Kidney (tissue), 14 donors: ENCODE measurements around the gene OR5P2. TPM values are rescaled to one million over a fixed set of nuclear protein-coding genes. Genes with fewer than 3 reads are reported as not detected.
"Not testable (repeated sequence)": the region's sequence is repeated elsewhere in the genome, so short reads cannot be mapped to it uniquely, and the experiment has no call there.

Experiments
- DNase-seq, 5 donors: peaks; one replicate each; pipeline ENCODE4 v3.0.0-alpha.2; 2013 to 2020
- FAIRE-seq: peaks from 2 replicates; lab custom pipeline; 2012; peaks lifted over from hg19 to GRCh38; lab: Jason Lieb, UNC
- H3K27ac ChIP-seq, 2 donors: one replicate each; pipeline ENCODE4 v1.7.0; 2013; ENCODE audit warnings: low read depth in 2 of 2, low read length in 2 of 2, inconsistent platforms in 1 of 2
- H3K27me3 ChIP-seq: one replicate; pipeline ENCODE4 v1.7.1; 2013; ENCODE audit warnings: low read length, inconsistent platforms; ENCODE audit not compliant: control insufficient read depth, insufficient read depth
- H3K36me3 ChIP-seq, 3 donors: one replicate each; pipeline versions ENCODE4 v1.7.0 to v1.7.1; 2013; ENCODE audit warnings: low read length in 3 of 3, control low read depth in 1 of 3, inconsistent platforms in 1 of 3; ENCODE audit not compliant: insufficient read depth in 3 of 3, control insufficient read depth in 2 of 3
- H3K4me1 ChIP-seq, 3 donors: one replicate each; pipeline versions ENCODE4 v1.7.0 to v1.7.1; 2013; ENCODE audit warnings: low read length in 3 of 3, inconsistent platforms in 1 of 3, low read depth in 1 of 3; ENCODE audit not compliant: control insufficient read depth in 2 of 3, insufficient read depth in 2 of 3
- H3K4me3 ChIP-seq, 3 donors: one replicate each; pipeline versions ENCODE4 v1.7.0 to v1.8.1; 2013; ENCODE audit warnings: low read length in 3 of 3, control low read depth in 1 of 3, inconsistent platforms in 1 of 3
- H3K9ac ChIP-seq, 3 donors: one replicate each; pipeline versions ENCODE4 v1.7.0 to v1.7.1; 2013; ENCODE audit warnings: low read length in 3 of 3, control low read depth in 1 of 3, inconsistent platforms in 1 of 3
- H3K9me3 ChIP-seq, 3 donors: one replicate each; pipeline versions ENCODE4 v1.7.0 to v1.7.1; 2013; ENCODE audit warnings: low read length in 3 of 3, control low read depth in 1 of 3, inconsistent platforms in 1 of 3; ENCODE audit not compliant: control insufficient read depth in 2 of 3, insufficient read depth in 1 of 3
- CTCF ChIP-seq: IDR thresholded peaks from 3 replicates; pipeline ENCODE4 v1.5.1; 2012; ENCODE audit warnings: mild to moderate bottlenecking, moderate library complexity, borderline replicate concordance; ENCODE audit not compliant: insufficient read depth; ENCODE audit errors: extremely low read depth
- intact Hi-C: fragments of 100-400 bp; cut with DNase I; formaldehyde crosslinking; loops from one replicate; pipeline ENCODE4 v1.11.1; 2022
- polyA plus RNA-seq: library from polyadenylated mRNA; stranded (reverse); fragments of 350-450 nt; fragmentation: Illumina TruSeq; extraction: RNeasy Lipid Tissue Mini Kit (QIAGEN cat#74804); gene quantifications from one replicate; pipeline ENCODE4 v1.2.3, GENCODE V29; 2014; ENCODE audit warnings: low read depth, low replicate concordance; ENCODE audit not compliant: insufficient read depth
- total RNA-seq: library from RNA; stranded (reverse); fragmentation: NEBNext Ultra II Directional; extraction: Animal tissue kit (Norgen Biotek cat#: 25700); gene quantifications from one replicate; pipeline ENCODE4 v1.2.1, GENCODE V29; 2021
- donor health status: control.
- donor health status: control.
- donor health status: control.
- donor health status: control.
- donor health status: control.
- donor health status: DM: yes; HTN: yes; CAD: no.
- donor health status: Normal renal cell carcinoma (clear cell type).

OR5P2 gene
- total and polyA plus RNA-seq, 2 donors from 2014 or later = 0.25 TPM; not detected in 1

GRCh38 chr11:7826324-7826723 is 29.6 kb upstream of the OR5P2 start:
- Histone ChIP-seq H3K27me3 (no peaks in the 10 kb centered on the region), H3K4me3 (no peak overlapping the region), H3K36me3 (no peaks in the 10 kb centered on the region), H3K4me1 (no peaks in the 10 kb centered on the region), H3K9me3 (no peaks in the 10 kb centered on the region), H3K27ac (no peak overlapping the region), H3K9ac (no peak overlapping the region)
- FAIRE-seq (no peak), DNase-seq (no peak)
- intact Hi-C loops = no loop called here
- no peak for TF ChIP-seq CTCF

GRCh38 chr11:7820417-7820816 is 23.7 kb upstream of the OR5P2 start:
- H3K9ac ChIP-seq, H3K4me1 ChIP-seq, H3K27me3 ChIP-seq, H3K27ac ChIP-seq, FAIRE-seq, H3K36me3 ChIP-seq, intact Hi-C loops, DNase-seq, H3K9me3 ChIP-seq, H3K4me3 ChIP-seq: not testable (repeated sequence)

- FAIRE-seq, H3K4me1 ChIP-seq, H3K4me3 ChIP-seq, H3K9ac ChIP-seq, H3K36me3 ChIP-seq, H3K27me3 ChIP-seq, intact Hi-C loops, H3K27ac ChIP-seq, H3K9me3 ChIP-seq, DNase-seq: not testable (repeated sequence)
These were observed 18.2 kb upstream of the OR5P2 start for GRCh38 chr11:7814897-7815296.

- H3K9ac ChIP-seq, FAIRE-seq, DNase-seq, intact Hi-C loops, H3K9me3 ChIP-seq, H3K36me3 ChIP-seq, H3K27ac ChIP-seq, H3K4me3 ChIP-seq, H3K27me3 ChIP-seq, H3K4me1 ChIP-seq: not testable (repeated sequence)
These were observed 13.6 kb upstream of the OR5P2 start for GRCh38 chr11:7810301-7810700.

GRCh38 chr11:7793233-7793632 is 3.5 kb downstream of the OR5P2 start:
- TF ChIP-seq CTCF = no peak
- no peak overlapping the region for H3K27ac ChIP-seq
- no peak for FAIRE-seq
- H3K36me3 ChIP-seq = no peaks in the 10 kb centered on the region
- H3K27me3 ChIP-seq = no peaks in the 10 kb centered on the region
- no peak overlapping the region for H3K9ac ChIP-seq
- peaks cover 0 to 2% (median 0%) of the 10 kb centered on the region in 3 donors for H3K9me3 ChIP-seq
- H3K4me3 ChIP-seq = no peak overlapping the region
- DNase-seq = no peak
- intact Hi-C loops = no loop called here
- no peaks in the 10 kb centered on the region for H3K4me1 ChIP-seq
